CD4-positive, alpha-beta T cell (primary cell): ENCODE measurements around the gene PTPRD. TPM values are rescaled to one million over a fixed set of nuclear protein-coding genes. Genes with fewer than 3 reads are reported as not detected.
"Not testable (repeated sequence)": the region's sequence is repeated elsewhere in the genome, so short reads cannot be mapped to it uniquely, and the experiment has no call there.

ENCODE experiments used
- ATAC-seq: fragments of 200-7000 bp; cut with Tn5 transposase; one replicate; pipeline ENCODE4 v1.10.0; 2022; ENCODE audit warnings: mild to moderate bottlenecking; ENCODE audit not compliant: poor library complexity
- CTCF ChIA-PET: fragments of 350-600 bp; sonication (Branson Sonifier 250); formaldehyde crosslinking; loops from one replicate; lab custom pipeline; 2021; ENCODE audit warnings: antibody characterized with exemption, inconsistent platforms; lab: Charles Lee
- POLR2A ChIA-PET: fragments of 350-600 bp; sonication (Branson Sonifier 250); formaldehyde crosslinking; loops from one replicate; lab custom pipeline; 2021; ENCODE audit warnings: antibody characterized with exemption, inconsistent platforms; lab: Charles Lee
- DNase-seq, 14 experiments: peaks; one replicate each; pipeline ENCODE4 v3.0.0-alpha.2; 2013 to 2020; ENCODE audit warnings: mixed read lengths in 2 of 14
- H3K27ac ChIP-seq, 2 donors: one replicate each; pipeline versions ENCODE4 v1.5.1 to v1.7.0; 2013; ENCODE audit warnings: low read length in 2 of 2, low read depth in 1 of 2, mild to moderate bottlenecking in 1 of 2
- H3K27me3 ChIP-seq, 2 experiments: 1 replicate in 1 of 2; 2 replicates in 1 of 2; pipeline versions ENCODE4 v1.6.1 to v1.7.0; 2013; ENCODE audit warnings: low read length in 2 of 2, control low read depth in 1 of 2, mild to moderate bottlenecking in 1 of 2, moderate library complexity in 1 of 2; ENCODE audit not compliant: insufficient read depth in 2 of 2, control insufficient read depth in 1 of 2
- H3K36me3 ChIP-seq: one replicate; pipeline ENCODE4 v1.6.1; 2013; ENCODE audit warnings: low read length, control low read depth; ENCODE audit not compliant: insufficient read depth
- H3K4me1 ChIP-seq: one replicate; pipeline ENCODE4 v1.6.1; 2013; ENCODE audit warnings: low read length, control low read depth; ENCODE audit not compliant: insufficient read depth
- H3K4me3 ChIP-seq: one replicate; pipeline ENCODE4 v1.5.1; 2013; ENCODE audit warnings: mild to moderate bottlenecking, low read length, moderate library complexity
- H3K9me3 ChIP-seq, 2 experiments: 1 replicate in 1 of 2; 2 replicates in 1 of 2; pipeline versions ENCODE4 v1.6.1 to v1.7.0; 2013; ENCODE audit warnings: low read length in 2 of 2, mild to moderate bottlenecking in 2 of 2, control low read depth in 1 of 2, moderate library complexity in 1 of 2; ENCODE audit not compliant: control insufficient read depth in 1 of 2, insufficient read depth in 1 of 2
- H3K27ac Mint-ChIP-seq: one replicate; pipeline ENCODE4 v1.8.0; 2020; ENCODE audit warnings: mixed read lengths
- H3K27me3 Mint-ChIP-seq: one replicate; pipeline ENCODE4 v1.8.0; 2021; ENCODE audit warnings: mixed read lengths
- H3K36me3 Mint-ChIP-seq: one replicate; pipeline ENCODE4 v1.8.0; 2021; ENCODE audit warnings: low read depth, mixed read lengths
- H3K4me1 Mint-ChIP-seq: one replicate; pipeline ENCODE4 v1.8.0; 2021; ENCODE audit warnings: low read depth, mixed read lengths
- H3K4me3 Mint-ChIP-seq: one replicate; pipeline ENCODE4 v1.8.0; 2020; ENCODE audit warnings: mild to moderate bottlenecking, mixed read lengths
- H3K9me3 Mint-ChIP-seq: one replicate; pipeline ENCODE4 v1.8.0; 2020; ENCODE audit warnings: mixed read lengths
- CTCF ChIP-seq: fragments of 200-600 bp; IDR thresholded peaks from one replicate; pipeline ENCODE4 v1.8.0; 2022; ENCODE audit warnings: antibody characterized with exemption, mild to moderate bottlenecking
- intact Hi-C, 2 experiments: fragments of 100-400 bp; cut with DNase I in 1 of 2; cut with micrococcal nuclease in 1 of 2; formaldehyde crosslinking; loops; one replicate each; pipeline versions ENCODE4 v1.15.1 to v1.9.0; 2023 to 2025; cut with DNase I, micrococcal nuclease
- total RNA-seq, 174 experiments: library from RNA in 2 of 174; stranded (reverse) in 2 of 174; gene quantifications; one replicate each; pipeline ENCODE4 v1.2.3 and lab custom pipeline; 2021 to 2026

Gene PTPRD
- total RNA-seq, 2 experiments from 2014 or later, result not detected

GRCh38 chr9:8978334-8978733 lies 1634.5 kb downstream of the PTPRD start:
- H3K27ac Mint-ChIP-seq, result no peak overlapping the region
- H3K27me3 Mint-ChIP-seq, result no peaks in the 10 kb centered on the region
- H3K4me1 ChIP-seq, result no peaks in the 10 kb centered on the region
- no peaks in the 10 kb centered on the region for H3K36me3 Mint-ChIP-seq
- ChIA-PET POLR2A (no interaction called here), CTCF (no interaction called here)
- H3K27ac ChIP-seq, result no peak overlapping the region
- no peaks in the 10 kb centered on the region for H3K27me3 ChIP-seq
- H3K4me3 Mint-ChIP-seq, result no peak overlapping the region
- intact Hi-C loops, result no loop called here
- no peaks in the 10 kb centered on the region for H3K36me3 ChIP-seq
- H3K4me1 Mint-ChIP-seq, result no peaks in the 10 kb centered on the region
- TF ChIP-seq CTCF, result no peak
- no peak for DNase-seq
- H3K4me3 ChIP-seq, result no peak overlapping the region
- no peak for ATAC-seq
- H3K9me3 Mint-ChIP-seq, result peaks cover 4% of the 10 kb centered on the region
- no peaks in the 10 kb centered on the region for H3K9me3 ChIP-seq

GRCh38 chr9:8968350-8968749 lies 1644.5 kb downstream of the PTPRD start:
- ATAC-seq, H3K27ac Mint-ChIP-seq, H3K27me3 Mint-ChIP-seq, H3K4me1 ChIP-seq, H3K36me3 ChIP-seq, H3K27ac ChIP-seq, H3K4me3 Mint-ChIP-seq, DNase-seq, intact Hi-C loops, H3K36me3 Mint-ChIP-seq, CTCF ChIA-PET, H3K27me3 ChIP-seq, H3K9me3 ChIP-seq, POLR2A ChIA-PET, H3K4me1 Mint-ChIP-seq, H3K4me3 ChIP-seq: not testable (repeated sequence)
- peaks cover 11% of the 10 kb centered on the region for H3K9me3 Mint-ChIP-seq

- Histone ChIP-seq H3K36me3 (no peaks in the 10 kb centered on the region), H3K9me3 (no peaks in the 10 kb centered on the region), H3K4me3 (no peak overlapping the region), H3K27ac (no peak overlapping the region), H3K4me1 (no peaks in the 10 kb centered on the region), H3K27me3 (no peaks in the 10 kb centered on the region)
- DNase-seq, result no peak
- TF ChIP-seq CTCF, result no peak
- Mint-ChIP-seq H3K27me3 (no peaks in the 10 kb centered on the region), H3K9me3 (peaks cover 3% of the 10 kb centered on the region), H3K36me3 (no peaks in the 10 kb centered on the region), H3K4me1 (no peaks in the 10 kb centered on the region), H3K4me3 (no peak overlapping the region), H3K27ac (no peak overlapping the region)
- POLR2A ChIA-PET, result no interaction called here
- intact Hi-C loops, result no loop called here
- ATAC-seq, result no peak
- CTCF ChIA-PET, result no interaction called here
These were observed 1648.9 kb downstream of the PTPRD start for GRCh38 chr9:8963885-8964284.

- Mint-ChIP-seq H3K27me3 (no peaks in the 10 kb centered on the region), H3K4me3 (no peak overlapping the region), H3K27ac (no peak overlapping the region), H3K9me3 (peaks cover 3% of the 10 kb centered on the region), H3K4me1 (no peaks in the 10 kb centered on the region), H3K36me3 (no peaks in the 10 kb centered on the region)
- Histone ChIP-seq H3K27me3 (no peaks in the 10 kb centered on the region), H3K4me3 (no peak overlapping the region), H3K9me3 (no peaks in the 10 kb centered on the region), H3K27ac (no peak overlapping the region), H3K4me1 (no peaks in the 10 kb centered on the region), H3K36me3 (no peaks in the 10 kb centered on the region)
- ChIA-PET POLR2A (interaction anchor here (1.1 kb wide), 1 partner anchor 23 kb away, joined by 5 read pairs; no protein-coding TSS in a partner anchor), CTCF (no interaction called here)
- intact Hi-C loops, result no loop called here
- no peak for ATAC-seq
- no peak for DNase-seq
- TF ChIP-seq CTCF, result no peak
These were observed 1650.7 kb downstream of the PTPRD start for GRCh38 chr9:8962084-8962483.
